Measurements from ENCODE around the gene ASB5. TPM values are rescaled to one million over a fixed set of nuclear protein-coding genes. Genes with fewer than 3 reads are reported as not detected.

Gene ASB5
- total and polyA plus RNA-seq, 8 donors = 1.8 to 19.6 (median 2.3) TPM; not detected in 2

DNA sequence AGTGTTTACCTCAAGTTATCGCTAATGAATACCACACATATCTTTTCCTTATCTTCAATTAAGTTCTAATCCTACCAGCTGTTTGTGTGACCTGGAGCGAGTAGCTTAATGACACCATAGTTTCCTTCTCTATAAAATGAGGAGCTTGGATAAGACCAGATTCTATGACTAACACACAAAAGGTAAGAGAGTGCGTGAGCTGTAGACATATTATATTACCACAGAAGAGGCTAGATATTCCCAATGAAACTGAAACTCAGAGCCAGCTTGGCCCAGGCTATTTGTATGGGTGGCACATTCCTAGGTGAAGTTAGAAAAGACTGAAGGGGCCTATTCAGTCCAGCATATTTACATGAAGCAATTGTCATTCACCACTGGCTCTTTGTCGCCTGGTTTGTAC is 30.2 kb downstream of the ASB5 start:
- Histone ChIP-seq H3K4me3 (no peak overlapping the region), H3K27ac (peak overlapping the region; percentile 50 to 86 (median 64)), H3K36me3 (no peaks in the 10 kb centered on the region), H3K4me1 (peaks cover 0 to 26% (median 17%) of the 10 kb centered on the region in 4 donors), H3K27me3 (no peaks in the 10 kb centered on the region), H3K9me3 (no peaks in the 10 kb centered on the region)
- TF ChIP-seq, protein P1, sequence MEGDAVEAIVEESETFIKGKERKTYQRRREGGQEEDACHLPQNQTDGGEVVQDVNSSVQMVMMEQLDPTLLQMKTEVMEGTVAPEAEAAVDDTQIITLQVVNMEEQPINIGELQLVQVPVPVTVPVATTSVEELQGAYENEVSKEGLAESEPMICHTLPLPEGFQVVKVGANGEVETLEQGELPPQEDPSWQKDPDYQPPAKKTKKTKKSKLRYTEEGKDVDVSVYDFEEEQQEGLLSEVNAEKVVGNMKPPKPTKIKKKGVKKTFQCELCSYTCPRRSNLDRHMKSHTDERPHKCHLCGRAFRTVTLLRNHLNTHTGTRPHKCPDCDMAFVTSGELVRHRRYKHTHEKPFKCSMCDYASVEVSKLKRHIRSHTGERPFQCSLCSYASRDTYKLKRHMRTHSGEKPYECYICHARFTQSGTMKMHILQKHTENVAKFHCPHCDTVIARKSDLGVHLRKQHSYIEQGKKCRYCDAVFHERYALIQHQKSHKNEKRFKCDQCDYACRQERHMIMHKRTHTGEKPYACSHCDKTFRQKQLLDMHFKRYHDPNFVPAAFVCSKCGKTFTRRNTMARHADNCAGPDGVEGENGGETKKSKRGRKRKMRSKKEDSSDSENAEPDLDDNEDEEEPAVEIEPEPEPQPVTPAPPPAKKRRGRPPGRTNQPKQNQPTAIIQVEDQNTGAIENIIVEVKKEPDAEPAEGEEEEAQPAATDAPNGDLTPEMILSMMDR (IDR thresholded peaks at IDR 0.05) = no peak
- no peak for TF ChIP-seq EP300 (IDR thresholded peaks at IDR 0.05)
- intact Hi-C loops (cut with DNase I; ENCODE audit: low total_unique reads) = no loop called here
- DNase-seq = no peak
- WGBS, 5 donors = 37 to 49% (median 42%) methylated on average over 4 of the region's 4 CpGs

DNA sequence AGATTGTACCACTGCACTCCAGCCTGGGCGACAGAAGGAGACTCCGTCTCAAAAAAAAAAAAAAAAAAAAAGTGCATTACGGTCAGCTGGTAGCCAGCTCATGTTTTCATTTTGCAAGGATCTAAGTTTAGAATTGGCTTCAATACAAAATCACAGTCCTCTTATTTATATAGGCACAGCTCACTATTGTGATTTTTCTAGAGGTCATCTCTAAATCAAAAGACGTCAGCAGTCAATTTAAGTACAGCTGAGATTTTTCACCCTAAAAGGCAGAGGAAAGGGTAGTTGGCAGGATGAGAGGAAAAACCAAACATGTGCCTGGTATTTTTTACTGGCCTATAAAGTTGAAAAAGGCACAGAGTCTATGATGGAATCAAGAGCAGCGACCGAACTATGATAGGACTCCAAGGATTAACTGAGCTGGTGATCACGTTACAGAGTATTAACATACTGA is 30.8 kb downstream of the ASB5 start:
- Histone ChIP-seq H3K4me1 (peaks cover 0 to 26% (median 17%) of the 10 kb centered on the region in 4 donors), H3K4me3 (no peak overlapping the region), H3K36me3 (no peaks in the 10 kb centered on the region), H3K27me3 (no peaks in the 10 kb centered on the region), H3K27ac (peak overlapping the region; percentile 64 to 88 (median 79)), H3K9me3 (no peaks in the 10 kb centered on the region)
- 18 to 36% (median 23%) methylated on average over 6 to 7 of the region's 7 CpGs for WGBS, 5 donors
- intact Hi-C loops (cut with DNase I; ENCODE audit: low total_unique reads) = no loop called here
- DNase-seq = peak in 1 of 2 donors; percentile 69
- TF ChIP-seq POLR2A (IDR thresholded peaks at IDR 0.05) = no peak
- TF ChIP-seq EP300 (IDR thresholded peaks at IDR 0.05) = peak; percentile 33
- TF ChIP-seq POLR2AphosphoS5 (IDR thresholded peaks at IDR 0.05) = peak; percentile 14 to 73 (median 35)

- peak in 1 of 2 donors; percentile 45 for DNase-seq
- WGBS, 5 donors = 40 to 51% (median 46%) methylated on average over 5 of the region's 5 CpGs
- intact Hi-C loops (cut with DNase I; ENCODE audit: low total_unique reads) = no loop called here
- TF ChIP-seq, protein P1 (IDR thresholded peaks at IDR 0.05) = no peak
- TF ChIP-seq POLR2AphosphoS5 (IDR thresholded peaks at IDR 0.05) (no peak), EP300 (IDR thresholded peaks at IDR 0.05) (no peak), POLR2A (IDR thresholded peaks at IDR 0.05) (no peak)
- no peaks in the 10 kb centered on the region for H3K36me3 ChIP-seq
- H3K4me3 ChIP-seq = no peak overlapping the region
- H3K9me3 ChIP-seq = no peaks in the 10 kb centered on the region
- no peaks in the 10 kb centered on the region for H3K27me3 ChIP-seq
- peak overlapping the region in 4 of 5 donors; percentile 64 to 86 (median 73) for H3K27ac ChIP-seq
- H3K4me1 ChIP-seq = peaks cover 0 to 26% (median 17%) of the 10 kb centered on the region in 4 donors
These were observed 32.1 kb downstream of the ASB5 start for GRCh38 chr4:176236946-176237345.

- Histone ChIP-seq H3K27ac (peak overlapping the region in 1 of 5 donors; percentile 63), H3K9me3 (no peaks in the 10 kb centered on the region), H3K27me3 (no peaks in the 10 kb centered on the region), H3K4me3 (no peak overlapping the region), H3K4me1 (peaks cover 0 to 9% (median 0%) of the 10 kb centered on the region in 4 donors), H3K36me3 (no peaks in the 10 kb centered on the region)
- TF ChIP-seq, protein P1 (IDR thresholded peaks at IDR 0.05) = no peak
- intact Hi-C loops (cut with DNase I; ENCODE audit: low total_unique reads) = no loop called here
- 60 to 81% (median 68%) methylated on average over 4 of the region's 4 CpGs for WGBS, 5 donors
- DNase-seq = no peak
These were observed 38.2 kb downstream of the ASB5 start for GRCh38 chr4:176230836-176231235.

- Histone ChIP-seq H3K27me3 (no peaks in the 10 kb centered on the region), H3K9me3 (no peaks in the 10 kb centered on the region), H3K36me3 (no peaks in the 10 kb centered on the region), H3K4me1 (peaks cover 0 to 6% (median 0%) of the 10 kb centered on the region in 4 donors), H3K27ac (peak overlapping the region in 1 of 5 donors; percentile 63), H3K4me3 (no peak overlapping the region)
- intact Hi-C loops (cut with DNase I; ENCODE audit: low total_unique reads) = no loop called here
- TF ChIP-seq POLR2A (IDR thresholded peaks at IDR 0.05) = no peak
- TF ChIP-seq POLR2AphosphoS5 (IDR thresholded peaks at IDR 0.05) = no peak
- no peak for TF ChIP-seq EP300 (IDR thresholded peaks at IDR 0.05)
- TF ChIP-seq, protein P1 (IDR thresholded peaks at IDR 0.05) = no peak
- WGBS, 5 donors = 47 to 67% (median 59%) methylated on average over 4 of the region's 4 CpGs
- no peak for DNase-seq
These were observed 39.4 kb downstream of the ASB5 start for GRCh38 chr4:176229645-176230044.

Data from stomach (tissue), 9 donors.